Stimulated activated CD4-positive, alpha-beta T cell treated with anti-CD3 and anti-CD28 coated beads, Interleukin-15, amount 100 ng/mL, for 1 hour (primary cell): ENCODE measurements around the gene IGF2R.
"Not testable (repeated sequence)": the region's sequence is repeated elsewhere in the genome, so short reads cannot be mapped to it uniquely, and the experiment has no call there.

Source experiments
- DNase-seq, 2 donors: peaks; one replicate each; pipeline ENCODE4 v3.0.0-alpha.2; 2020; ENCODE audit warnings: low read depth in 1 of 2, low spot score in 1 of 2

Gene IGF2R

DNA sequence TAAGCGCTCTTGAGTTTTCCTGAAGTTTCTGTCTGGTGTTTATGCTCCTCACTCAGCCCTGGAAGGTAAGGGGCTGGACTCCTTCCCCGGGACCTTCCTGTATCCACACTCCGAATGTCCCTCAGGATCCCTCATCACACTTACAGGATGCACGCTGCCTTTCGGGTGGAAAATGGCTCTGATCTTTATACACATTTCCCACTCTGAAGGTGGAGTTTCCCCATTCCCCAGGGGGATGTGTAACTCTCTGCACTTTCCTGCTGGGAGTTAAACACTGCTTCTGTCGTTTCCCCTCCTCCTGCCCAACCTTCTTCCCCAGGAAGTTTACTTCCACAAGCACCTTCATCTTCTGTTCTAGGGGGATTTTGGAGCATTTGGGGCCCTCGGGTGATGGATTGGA is 17.1 kb upstream of the IGF2R start:
- DNase-seq: no peak

GRCh38 chr6:159952289-159953005 is 16.4 kb upstream of the IGF2R start:
- DNase-seq: no peak

- no peak for DNase-seq
Observed at GRCh38 chr6:159953091-159953601, 15.7 kb upstream of the IGF2R start.

GRCh38 chr6:159955945-159956361 is 12.9 kb upstream of the IGF2R start:
- DNase-seq: no peak

- no peak for DNase-seq
Observed at GRCh38 chr6:159957071-159957673, 11.7 kb upstream of the IGF2R start.

DNA sequence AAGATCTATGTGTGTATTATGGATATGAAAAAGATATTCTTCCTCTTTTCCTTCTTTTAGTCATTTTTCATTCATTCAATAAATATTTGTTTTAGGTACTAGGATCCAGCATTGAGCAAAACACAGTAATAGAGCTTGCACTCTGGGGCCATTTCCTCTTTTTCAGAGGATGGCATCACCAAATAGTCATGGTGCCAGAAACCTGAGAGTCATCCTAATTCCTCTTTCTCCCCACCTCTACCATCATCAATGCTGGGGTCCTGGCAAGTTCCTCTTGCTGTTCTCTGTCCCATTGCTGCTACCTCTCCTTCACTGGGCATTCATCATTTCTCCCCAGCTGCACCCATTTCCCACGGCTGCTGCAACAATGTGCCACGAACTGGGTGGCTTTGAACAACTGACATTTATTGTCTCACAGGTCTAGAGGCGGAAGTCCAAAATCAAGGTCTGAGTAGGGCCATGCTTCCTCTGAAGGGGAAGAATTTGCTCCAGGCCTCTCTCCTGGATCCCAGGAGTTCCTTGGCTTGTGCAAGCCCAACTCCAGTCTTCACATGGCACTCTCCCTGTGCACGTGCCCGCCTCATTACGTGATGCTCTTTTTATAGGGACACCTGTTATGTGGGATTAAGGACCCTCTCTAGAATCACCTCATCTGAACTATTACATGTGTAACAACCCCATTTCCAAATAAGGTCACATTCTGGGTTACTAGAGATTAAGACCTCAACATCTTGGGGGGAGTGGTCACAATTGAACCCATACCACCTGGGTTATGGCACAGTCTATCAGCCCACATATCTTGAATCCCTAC is 9.5 kb upstream of the IGF2R start:
- DNase-seq: no peak

GRCh38 chr6:159959976-159960384 is 8.9 kb upstream of the IGF2R start:
- no peak for DNase-seq

DNA sequence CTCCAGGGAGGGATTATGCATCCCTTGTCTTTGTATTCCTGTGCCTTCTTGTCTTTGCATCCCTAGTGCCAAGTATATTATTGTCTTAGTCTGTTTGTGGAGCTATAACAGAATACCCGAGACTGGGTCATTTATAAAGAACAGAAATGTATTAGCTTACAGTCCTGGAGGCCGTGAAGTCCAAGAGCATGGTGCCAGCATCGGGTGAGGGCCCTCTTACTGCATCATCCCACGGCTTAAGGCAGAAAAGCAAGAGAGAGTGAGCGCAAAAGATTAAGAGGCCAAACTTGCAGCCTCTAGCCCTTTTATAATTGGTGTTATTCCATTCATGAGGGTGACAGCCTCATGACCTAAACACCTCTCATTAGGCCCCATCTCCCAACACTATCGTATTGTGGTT is 8.4 kb upstream of the IGF2R start:
- no peak for DNase-seq

DNA sequence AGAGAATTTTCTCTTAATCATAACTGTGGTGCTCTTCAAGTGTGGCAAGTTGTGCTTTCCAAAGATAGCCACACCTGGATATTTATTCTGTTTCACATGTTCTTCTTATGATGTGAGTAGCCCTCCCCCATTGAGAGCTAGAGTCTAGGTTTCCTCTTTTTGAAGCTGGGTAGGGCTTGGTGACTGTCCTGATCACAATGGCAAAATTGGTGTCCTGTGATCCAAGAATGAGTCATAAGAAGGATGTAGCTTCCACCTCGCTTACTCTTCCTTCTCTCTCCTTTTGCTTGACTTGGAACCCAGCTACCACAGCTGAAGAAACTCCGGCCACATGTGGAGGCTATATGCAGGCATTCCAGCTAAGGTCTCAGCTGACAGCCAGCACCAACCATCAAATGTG is 7.4 kb upstream of the IGF2R start:
- no peak for DNase-seq

GRCh38 chr6:159963111-159963510 is 5.8 kb upstream of the IGF2R start:
- no peak for DNase-seq

DNA sequence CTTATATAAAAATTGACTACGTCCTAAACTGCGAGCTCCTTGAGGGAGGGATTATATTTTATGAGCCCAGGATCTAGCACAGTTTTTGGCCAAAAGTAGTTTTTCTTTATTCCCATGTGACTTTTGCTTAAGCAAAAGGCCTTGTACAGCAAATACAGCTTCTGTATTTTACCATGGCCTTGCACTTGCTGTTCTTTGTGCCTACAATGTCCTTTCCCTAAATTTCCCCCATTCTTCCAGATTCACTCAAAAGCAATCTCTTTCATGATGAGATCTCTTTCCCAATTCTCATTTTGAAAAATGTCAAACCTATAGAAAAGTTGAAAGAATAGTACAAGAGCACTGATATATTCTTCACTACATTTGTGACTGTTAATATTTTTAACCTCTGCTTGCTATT is 4.8 kb upstream of the IGF2R start:
- DNase-seq: no peak

DNA sequence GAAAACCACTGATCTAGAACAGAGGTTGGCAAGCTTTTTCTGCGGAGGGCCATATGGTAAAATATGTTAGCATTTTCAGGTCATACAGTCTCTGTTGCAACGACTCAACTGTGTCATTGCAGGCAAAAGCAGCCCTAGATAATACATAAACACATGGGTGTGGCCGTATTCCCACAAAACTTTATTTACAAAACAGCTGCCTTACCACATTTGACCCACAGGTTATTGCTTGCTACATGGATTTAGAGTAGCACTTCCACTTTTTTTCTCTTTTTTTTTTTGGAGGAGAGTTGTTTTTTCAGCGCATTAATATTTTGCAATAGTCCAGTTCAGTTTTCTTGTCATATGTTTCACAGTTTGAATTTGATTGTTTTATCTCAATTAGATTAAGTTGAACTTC is 2.5 kb upstream of the IGF2R start:
- DNase-seq: no peak

DNA sequence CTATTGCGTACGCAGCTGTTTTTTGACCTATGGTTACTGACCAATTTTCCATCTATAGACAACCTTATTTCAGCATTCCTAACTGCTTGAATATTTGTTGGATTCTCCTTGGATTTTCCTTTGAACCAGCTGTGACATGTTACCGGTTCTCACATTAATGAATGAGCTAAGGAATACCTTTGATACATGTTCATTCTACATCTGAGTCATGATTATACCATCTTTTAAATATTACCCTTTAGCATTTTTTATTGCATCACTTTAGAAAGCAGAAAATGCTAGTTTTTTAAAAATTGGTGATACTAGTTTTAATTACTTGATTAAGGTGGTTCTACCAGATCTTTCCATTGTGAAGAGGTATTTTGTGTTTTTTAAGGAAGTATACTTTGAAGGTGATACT is 1.9 kb upstream of the IGF2R start:
- no peak for DNase-seq

DNA sequence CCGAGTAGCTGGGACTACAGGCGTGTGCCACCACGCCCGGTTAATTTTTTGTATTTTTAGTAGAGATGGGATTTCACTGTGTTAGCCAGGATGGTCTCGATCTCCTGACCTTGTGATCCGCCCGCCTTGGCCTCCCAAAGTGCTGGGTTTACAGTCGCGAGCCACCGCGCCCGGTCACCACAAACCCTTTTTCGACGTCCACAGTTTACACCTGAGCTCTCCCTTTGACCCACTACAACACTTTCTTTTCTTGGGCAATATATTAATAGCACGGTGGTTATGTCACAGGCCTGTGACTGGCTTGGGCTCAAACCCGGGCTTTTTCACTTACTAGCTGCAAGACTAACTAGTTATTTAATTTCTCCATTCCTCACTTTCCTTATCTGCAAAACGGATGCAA is 1.3 kb upstream of the IGF2R start:
- DNase-seq: not testable (repeated sequence)

DNA sequence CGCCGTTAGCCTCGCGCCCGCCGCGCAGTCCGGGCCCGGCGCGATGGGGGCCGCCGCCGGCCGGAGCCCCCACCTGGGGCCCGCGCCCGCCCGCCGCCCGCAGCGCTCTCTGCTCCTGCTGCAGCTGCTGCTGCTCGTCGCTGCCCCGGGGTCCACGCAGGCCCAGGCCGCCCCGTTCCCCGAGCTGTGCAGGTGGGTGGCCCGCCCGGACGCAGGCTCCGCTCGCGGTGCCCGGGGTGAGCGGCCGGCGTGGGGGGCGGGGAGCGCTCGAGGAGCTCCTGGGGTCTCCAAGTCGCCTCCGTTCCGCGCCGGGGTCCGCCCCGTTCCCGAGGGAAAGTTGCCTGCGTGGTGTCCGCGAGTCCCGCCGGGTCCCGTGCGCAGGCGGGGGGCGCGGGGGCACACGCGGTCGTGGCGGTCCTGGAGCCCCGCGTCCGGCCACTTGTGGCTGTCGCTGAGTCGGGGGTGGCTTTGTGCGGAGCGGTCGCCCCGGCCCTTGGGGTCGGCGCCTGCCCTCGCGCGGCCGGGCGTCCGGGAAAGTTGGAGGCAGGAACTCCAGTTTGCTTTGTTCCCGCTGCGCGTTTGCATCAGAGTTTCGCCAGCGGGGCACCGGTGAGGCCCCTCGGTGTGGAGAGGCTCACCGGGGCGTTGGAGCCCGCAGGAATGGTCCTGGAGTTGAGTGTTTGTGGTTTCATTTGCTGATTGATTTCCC is 476 bp downstream of the IGF2R start:
- no peak for DNase-seq

DNA sequence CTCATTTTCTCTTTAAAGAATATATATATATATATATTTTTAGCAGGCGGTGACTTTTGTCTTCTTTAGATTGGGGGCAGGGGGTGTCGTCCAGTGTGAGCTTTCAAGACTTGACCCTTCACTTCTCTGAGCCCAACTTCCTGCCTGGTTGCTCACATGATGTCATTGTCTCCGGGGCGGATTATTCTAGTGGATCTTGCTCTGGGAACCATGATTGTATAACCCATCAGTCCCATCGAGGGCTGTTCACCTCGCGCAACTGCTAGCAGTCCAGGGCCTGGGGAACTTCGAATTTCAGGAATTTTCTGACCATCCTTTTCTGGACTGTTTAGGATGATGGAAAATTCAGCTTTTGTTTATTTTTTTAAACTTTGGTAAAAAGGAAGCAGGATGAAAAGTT is 1.0 kb downstream of the IGF2R start:
- no peak for DNase-seq

GRCh38 chr6:159970659-159971063 is 1.8 kb downstream of the IGF2R start:
- DNase-seq: no peak

DNA sequence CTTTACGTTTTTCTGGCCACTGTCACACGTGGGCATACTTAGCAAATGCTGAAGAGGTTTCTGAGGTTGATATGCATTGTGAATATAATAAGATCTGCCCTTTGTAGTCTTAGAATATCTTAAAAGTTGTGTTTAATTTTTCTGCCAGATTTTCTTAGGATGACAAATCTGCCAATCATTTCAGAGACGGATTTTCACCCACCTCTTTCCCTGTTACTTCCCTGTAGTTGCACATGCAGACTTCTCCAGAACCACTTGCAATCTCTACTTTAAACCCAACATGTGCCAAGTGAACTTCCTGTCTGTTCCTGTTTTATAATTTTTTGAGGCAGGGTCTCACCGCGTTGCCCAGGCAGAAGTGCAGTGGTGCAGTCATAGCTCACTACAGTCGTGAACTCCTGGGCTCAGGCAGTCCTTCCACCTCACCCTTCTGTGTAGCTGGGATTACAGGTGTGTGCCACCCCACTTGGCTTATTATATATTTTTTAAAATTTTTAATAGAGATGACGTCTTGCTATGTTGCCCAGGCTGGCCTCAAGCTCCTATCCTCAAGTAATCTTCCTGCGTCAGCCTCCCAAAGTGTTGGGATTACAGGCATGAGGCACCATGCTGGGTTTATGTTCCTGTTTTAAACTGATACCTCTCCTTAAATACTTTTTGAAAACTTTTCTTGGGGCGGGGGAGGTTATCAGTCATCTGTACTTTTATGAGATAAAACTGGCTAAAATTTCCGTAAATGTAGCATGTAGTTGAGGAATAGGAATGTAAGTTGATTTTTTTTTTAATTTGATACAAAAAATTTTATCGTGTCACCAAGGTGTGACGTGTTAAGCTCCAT is 2.7 kb downstream of the IGF2R start:
- no peak for DNase-seq

DNA sequence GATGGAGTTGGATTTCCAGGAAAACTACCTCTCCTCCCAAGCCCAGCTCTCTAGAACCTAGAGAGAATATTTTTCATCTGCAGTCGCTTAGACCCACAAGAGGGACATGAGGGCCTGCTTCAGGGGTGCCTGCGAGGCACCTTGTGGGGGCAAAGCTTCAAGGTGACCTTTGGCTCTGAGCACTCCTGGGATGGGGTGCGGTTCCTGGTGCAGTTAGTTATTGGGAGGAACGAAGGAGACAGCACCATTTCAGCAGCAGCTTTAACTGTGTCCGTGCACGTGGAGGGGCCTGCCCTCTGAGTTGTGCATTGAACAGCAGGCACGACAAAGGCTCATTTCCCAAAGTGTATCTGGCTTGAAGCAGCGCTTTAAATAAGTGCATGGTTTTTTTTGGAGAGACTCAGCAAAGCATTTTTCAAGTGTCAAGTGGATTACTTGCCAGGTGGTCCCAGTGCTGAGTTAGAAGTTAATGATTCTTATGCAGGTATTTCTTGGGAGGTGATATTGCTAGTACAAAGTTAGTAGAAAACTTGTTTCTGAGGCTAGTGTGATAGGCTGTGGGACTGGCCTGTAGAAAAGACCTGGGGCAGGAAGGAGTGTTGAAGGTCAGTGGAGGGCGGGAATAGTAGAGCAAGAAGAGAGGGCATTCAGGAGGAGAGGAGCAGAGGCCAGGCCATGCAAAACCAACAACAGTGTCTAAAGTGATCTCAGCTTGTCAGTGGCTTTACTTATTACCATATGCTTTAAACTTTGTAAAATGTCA is 3.8 kb downstream of the IGF2R start:
- no peak for DNase-seq

GRCh38 chr6:159973406-159973805 is 4.5 kb downstream of the IGF2R start:
- no peak for DNase-seq
